Lung (tissue), 12 donors: ENCODE results near the gene MCTP2. TPM values are rescaled to one million over a fixed set of nuclear protein-coding genes. Genes with fewer than 3 reads are reported as not detected.

ENCODE experiments used
- ATAC-seq: fragments of 200-7000 bp; cut with Tn5 transposase; one replicate; pipeline ENCODE4 v1.9.1; 2020; ENCODE audit warnings: moderate number of reproducible peaks; ENCODE audit not compliant: insufficient read depth, low FRiP score
- DNase-seq, 3 donors: peaks; one replicate each; pipeline ENCODE4 v3.0.0-alpha.2; 2013 to 2017
- H3K27ac ChIP-seq, 2 donors: one replicate each; pipeline ENCODE4 v1.5.1; 2013; ENCODE audit warnings: mild to moderate bottlenecking in 2 of 2, moderate library complexity in 2 of 2, control low read depth in 1 of 2, inconsistent platforms in 1 of 2, low read depth in 1 of 2, low read length in 1 of 2
- H3K27me3 ChIP-seq, 3 donors: one replicate each; pipeline ENCODE4 v1.5.1; 2013; ENCODE audit warnings: low read length in 2 of 3; ENCODE audit not compliant: control insufficient read depth in 3 of 3, insufficient read depth in 3 of 3
- H3K36me3 ChIP-seq, 4 donors: one replicate each; pipeline ENCODE4 v1.5.1; 2013; ENCODE audit warnings: low read length in 4 of 4, mild to moderate bottlenecking in 1 of 4, moderate library complexity in 1 of 4; ENCODE audit not compliant: control insufficient read depth in 4 of 4, insufficient read depth in 4 of 4
- H3K4me1 ChIP-seq, 5 donors: one replicate each; pipeline ENCODE4 v1.5.1; 2013; ENCODE audit warnings: low read length in 5 of 5, mild to moderate bottlenecking in 2 of 5, moderate library complexity in 1 of 5; ENCODE audit not compliant: control insufficient read depth in 5 of 5, insufficient read depth in 5 of 5
- H3K4me3 ChIP-seq: one replicate; pipeline ENCODE4 v1.5.1; 2013; ENCODE audit warnings: mild to moderate bottlenecking, control low read depth, moderate library complexity
- H3K9ac ChIP-seq, 2 donors: one replicate each; pipeline ENCODE4 v1.5.1; 2013; ENCODE audit warnings: low read length in 2 of 2, control low read depth in 1 of 2; ENCODE audit not compliant: insufficient read depth in 1 of 2
- H3K9me3 ChIP-seq, 4 donors: one replicate each; pipeline ENCODE4 v1.5.1; 2013; ENCODE audit warnings: low read length in 3 of 4, mild to moderate bottlenecking in 1 of 4, moderate library complexity in 1 of 4; ENCODE audit not compliant: control insufficient read depth in 4 of 4, insufficient read depth in 3 of 4
- WGBS, 2 donors: extraction: QIAGEN DNeasy Blood & Tissue Kit; methylation state at CpG; one replicate each; pipeline ENCODE4 v1.1.7; 2013; 5-methylcytosine and 5-hydroxymethylcytosine counted together
- polyA plus RNA-seq, 2 donors: library from polyadenylated mRNA; stranded (reverse); fragments of 200-250 nt; gene quantifications; one replicate each; pipeline ENCODE4 v1.2.1, GENCODE V29; 2013
- total RNA-seq, 2 donors: library from RNA; depleted of rRNA in 1 of 2; stranded (reverse); fragments of >200 nt in 1 of 2; gene quantifications; one replicate each; pipeline ENCODE4 v1.2.1, GENCODE V29; 2014 to 2021
- TF ChIP-seq, protein P1 (sequence below): IDR thresholded peaks from 2 replicates; pipeline ENCODE4 v1.5.1; 2012; ENCODE audit warnings: mild to moderate bottlenecking; ENCODE audit errors: control extremely low read depth, extremely low read depth
- donor health status: control.
- donor health status: control.
- donor health status: Bipolar disorder and iron deficiency.
- donor health status: healthy.
- donor health status: DM: yes; HTN: yes; CAD: no.

The MCTP2 gene
- total and polyA plus RNA-seq, 4 donors, result 3.5 to 92.5 (median 30.2) TPM

DNA sequence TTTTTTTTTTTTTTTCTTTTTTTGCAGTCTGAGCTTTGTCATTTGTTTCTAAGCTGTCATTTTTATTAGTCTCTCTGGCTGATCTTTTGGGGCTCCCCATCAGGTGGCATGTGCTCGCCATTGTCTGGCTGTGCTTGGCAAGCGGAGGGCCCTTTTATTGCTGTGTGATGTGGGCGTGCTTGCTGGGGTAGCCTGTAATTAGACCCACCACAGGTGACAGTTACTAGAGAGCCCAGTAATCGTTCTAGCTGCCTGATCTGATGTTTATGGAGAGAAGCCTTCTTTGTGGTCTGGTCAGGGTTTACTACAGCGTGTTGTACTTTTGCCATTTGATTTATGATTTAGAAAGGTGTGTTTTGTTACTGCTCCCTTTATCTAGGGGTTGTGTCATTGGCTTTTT lies 179.9 kb downstream of the MCTP2 start:
- Histone ChIP-seq H3K9ac (no peak overlapping the region), H3K27me3 (no peaks in the 10 kb centered on the region), H3K4me1 (peaks cover 0 to 50% (median 15%) of the 10 kb centered on the region in 5 donors), H3K9me3 (no peaks in the 10 kb centered on the region), H3K36me3 (peaks cover 0 to under 1% (median 0%) of the 10 kb centered on the region in 4 donors), H3K27ac (no peak overlapping the region), H3K4me3 (no peak overlapping the region)
- ATAC-seq (no peak), DNase-seq (no peak)
- 90 to 92% methylated on average over 5 of the region's 5 CpGs for WGBS, 2 donors
- TF ChIP-seq, protein P1, sequence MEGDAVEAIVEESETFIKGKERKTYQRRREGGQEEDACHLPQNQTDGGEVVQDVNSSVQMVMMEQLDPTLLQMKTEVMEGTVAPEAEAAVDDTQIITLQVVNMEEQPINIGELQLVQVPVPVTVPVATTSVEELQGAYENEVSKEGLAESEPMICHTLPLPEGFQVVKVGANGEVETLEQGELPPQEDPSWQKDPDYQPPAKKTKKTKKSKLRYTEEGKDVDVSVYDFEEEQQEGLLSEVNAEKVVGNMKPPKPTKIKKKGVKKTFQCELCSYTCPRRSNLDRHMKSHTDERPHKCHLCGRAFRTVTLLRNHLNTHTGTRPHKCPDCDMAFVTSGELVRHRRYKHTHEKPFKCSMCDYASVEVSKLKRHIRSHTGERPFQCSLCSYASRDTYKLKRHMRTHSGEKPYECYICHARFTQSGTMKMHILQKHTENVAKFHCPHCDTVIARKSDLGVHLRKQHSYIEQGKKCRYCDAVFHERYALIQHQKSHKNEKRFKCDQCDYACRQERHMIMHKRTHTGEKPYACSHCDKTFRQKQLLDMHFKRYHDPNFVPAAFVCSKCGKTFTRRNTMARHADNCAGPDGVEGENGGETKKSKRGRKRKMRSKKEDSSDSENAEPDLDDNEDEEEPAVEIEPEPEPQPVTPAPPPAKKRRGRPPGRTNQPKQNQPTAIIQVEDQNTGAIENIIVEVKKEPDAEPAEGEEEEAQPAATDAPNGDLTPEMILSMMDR, result no peak

DNA sequence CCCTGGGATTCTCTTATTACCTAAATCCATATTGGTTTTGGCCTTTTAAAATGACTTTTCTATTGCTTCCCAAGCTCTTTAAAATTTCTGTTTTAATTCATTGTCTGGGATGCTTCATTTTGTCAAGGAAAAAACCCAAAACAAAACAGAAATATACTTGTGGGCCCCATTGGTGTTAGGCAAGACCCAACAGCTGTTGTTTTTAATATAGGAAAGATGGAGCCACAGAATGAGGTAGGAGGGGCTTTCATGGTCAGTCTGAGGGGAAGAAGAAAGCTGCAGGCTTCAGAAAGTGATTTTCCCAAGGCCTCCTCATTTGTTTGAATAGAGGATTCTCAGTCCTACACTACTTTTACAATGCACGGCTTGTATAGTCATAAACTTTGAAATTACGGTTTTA lies 180.5 kb downstream of the MCTP2 start:
- Histone ChIP-seq H3K27me3 (no peaks in the 10 kb centered on the region), H3K4me1 (peaks cover 0 to 50% (median 15%) of the 10 kb centered on the region in 5 donors), H3K36me3 (peaks cover 0 to 1% (median 0%) of the 10 kb centered on the region in 4 donors), H3K4me3 (no peak overlapping the region), H3K27ac (no peak overlapping the region), H3K9ac (no peak overlapping the region), H3K9me3 (no peaks in the 10 kb centered on the region)
- TF ChIP-seq, protein P1, result no peak
- WGBS, 2 donors, result 92 to 96% methylated on average over 2 of the region's 2 CpGs
- ATAC-seq (no peak), DNase-seq (peak; percentile 57 to 92 (median 85))

DNA sequence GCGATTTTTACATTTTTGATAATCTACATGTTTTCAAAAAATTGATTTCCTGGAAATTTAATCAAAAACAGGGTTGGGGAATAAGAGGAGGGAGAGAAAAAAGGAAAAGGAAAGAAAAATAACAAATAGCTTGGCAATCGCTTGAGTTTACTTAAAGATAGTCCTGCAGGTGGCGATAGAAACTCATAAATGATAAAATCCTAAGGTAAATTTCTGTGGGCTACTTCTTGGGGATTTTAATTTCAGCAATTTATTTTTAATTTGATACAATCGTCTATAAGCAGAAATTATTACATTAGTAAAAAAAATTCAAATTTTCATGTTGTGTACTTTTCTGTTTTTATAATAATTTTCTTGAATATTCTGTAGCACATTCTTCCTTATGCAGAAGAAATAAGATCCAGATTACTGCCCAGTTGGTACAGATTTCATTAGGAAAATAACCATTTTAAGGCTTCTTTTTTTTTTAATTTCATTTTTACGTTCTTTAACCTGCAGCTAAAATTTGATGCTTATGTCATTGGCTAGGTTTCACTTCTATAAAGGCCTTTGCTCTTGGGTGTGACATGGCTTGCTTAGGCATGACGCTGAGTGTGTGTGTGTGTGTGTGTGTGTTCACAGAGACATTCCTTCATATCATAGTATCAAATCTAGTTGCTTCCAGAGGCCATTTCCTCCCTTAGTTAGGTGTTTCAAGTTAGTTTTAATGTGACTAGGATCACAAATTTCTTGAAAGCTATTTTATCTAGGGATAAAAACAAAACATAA lies 181.8 kb downstream of the MCTP2 start:
- TF ChIP-seq, protein P1, result peak; percentile 16
- WGBS, 2 donors, result 45 to 52% methylated on average over 6 of the region's 6 CpGs

More for the DNA sequence above, 181.8 kb downstream of the MCTP2 start:
- peak; percentile 16 to 87 (median 85) for DNase-seq
- Histone ChIP-seq H3K27ac (no peak overlapping the region), H3K27me3 (no peaks in the 10 kb centered on the region), H3K9me3 (no peaks in the 10 kb centered on the region), H3K4me3 (no peak overlapping the region), H3K4me1 (peaks cover 0 to 57% (median 15%) of the 10 kb centered on the region in 5 donors), H3K36me3 (peaks cover 0 to 1% (median 0%) of the 10 kb centered on the region in 4 donors), H3K9ac (no peak overlapping the region)
- no peak for ATAC-seq
